Vagina (tissue), 2 donors: ENCODE measurements around the gene ADAMTS6.

Experiments used
- POLR2A ChIP-seq, 2 donors: fragments of 450-650 bp; IDR thresholded peaks; one replicate each; pipeline ENCODE4 v1.6.1; 2017; ENCODE audit warnings: antibody characterized with exemption in 2 of 2, mild to moderate bottlenecking in 2 of 2, moderate library complexity in 2 of 2
- TF ChIP-seq, protein P1 (sequence below), 3 experiments: fragments of 450-650 bp in 2 of 3; fragments of 200-600 bp in 1 of 3; sonication (generic) in 1 of 3; IDR thresholded peaks; one replicate each; pipeline ENCODE4 v1.5.1; 2017 to 2019; ENCODE audit warnings: antibody characterized with exemption in 3 of 3, mild to moderate bottlenecking in 2 of 3, moderate library complexity in 2 of 3

DNA sequence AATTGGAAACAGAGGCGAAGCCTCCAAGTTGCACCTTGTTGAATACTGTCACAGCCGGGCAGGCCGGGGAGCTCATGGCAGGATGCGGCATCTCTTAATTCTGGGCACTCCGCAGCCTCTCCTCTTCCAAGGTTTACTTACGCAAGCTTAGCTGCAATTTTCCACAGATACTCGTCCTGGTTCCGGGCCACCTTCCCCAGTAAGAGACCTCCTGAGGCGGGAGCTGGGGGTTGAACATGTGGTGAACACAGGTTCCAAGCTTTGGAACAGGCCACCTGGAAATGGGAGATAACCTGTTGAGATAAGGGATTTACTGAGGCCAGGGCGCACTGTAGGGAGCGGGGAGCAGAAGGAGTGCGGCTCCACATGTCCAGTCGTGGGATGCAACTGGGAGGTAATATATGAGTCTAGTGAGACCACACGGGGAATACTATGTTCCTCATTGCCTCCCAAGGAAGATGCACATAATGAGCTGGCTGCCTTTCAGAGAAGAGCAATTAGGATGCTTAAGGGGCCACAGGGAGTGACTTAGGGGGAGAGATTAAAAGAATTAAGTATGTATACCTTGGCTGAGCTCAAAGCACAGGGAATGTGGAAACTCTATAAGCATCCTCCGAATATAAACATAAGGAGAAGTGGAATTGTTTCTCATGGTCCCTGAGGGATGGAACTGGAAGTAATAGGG lies 377.8 kb downstream of the ADAMTS6 start:
- TF ChIP-seq, protein P1, sequence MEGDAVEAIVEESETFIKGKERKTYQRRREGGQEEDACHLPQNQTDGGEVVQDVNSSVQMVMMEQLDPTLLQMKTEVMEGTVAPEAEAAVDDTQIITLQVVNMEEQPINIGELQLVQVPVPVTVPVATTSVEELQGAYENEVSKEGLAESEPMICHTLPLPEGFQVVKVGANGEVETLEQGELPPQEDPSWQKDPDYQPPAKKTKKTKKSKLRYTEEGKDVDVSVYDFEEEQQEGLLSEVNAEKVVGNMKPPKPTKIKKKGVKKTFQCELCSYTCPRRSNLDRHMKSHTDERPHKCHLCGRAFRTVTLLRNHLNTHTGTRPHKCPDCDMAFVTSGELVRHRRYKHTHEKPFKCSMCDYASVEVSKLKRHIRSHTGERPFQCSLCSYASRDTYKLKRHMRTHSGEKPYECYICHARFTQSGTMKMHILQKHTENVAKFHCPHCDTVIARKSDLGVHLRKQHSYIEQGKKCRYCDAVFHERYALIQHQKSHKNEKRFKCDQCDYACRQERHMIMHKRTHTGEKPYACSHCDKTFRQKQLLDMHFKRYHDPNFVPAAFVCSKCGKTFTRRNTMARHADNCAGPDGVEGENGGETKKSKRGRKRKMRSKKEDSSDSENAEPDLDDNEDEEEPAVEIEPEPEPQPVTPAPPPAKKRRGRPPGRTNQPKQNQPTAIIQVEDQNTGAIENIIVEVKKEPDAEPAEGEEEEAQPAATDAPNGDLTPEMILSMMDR (IDR thresholded peaks at IDR 0.05): no peak
- no peak for TF ChIP-seq POLR2A (IDR thresholded peaks at IDR 0.05)
